CD14-positive monocyte (primary cell): Measurements from ENCODE around the gene MGAT5. TPM values are rescaled to one million over a fixed set of nuclear protein-coding genes. Genes with fewer than 3 reads are reported as not detected.

Experiments used
- DNase-seq, 3 donors: peaks; one replicate each; pipeline ENCODE4 v3.0.0-alpha.2; 2011 to 2022
- H2AFZ ChIP-seq: 2 replicates; pipeline ENCODE4 v1.6.0; 2012; ENCODE audit warnings: mild to moderate bottlenecking, low read depth, low read length, inconsistent platforms; ENCODE audit not compliant: insufficient read depth, poor library complexity, severe bottlenecking
- H3K27ac ChIP-seq, 2 donors: 1 replicate in 1 of 2; 2 replicates in 1 of 2; pipeline ENCODE4 v1.5.1; 2012 to 2013; ENCODE audit warnings: low read length in 2 of 2, control low read depth in 1 of 2, inconsistent platforms in 1 of 2, low read depth in 1 of 2, mild to moderate bottlenecking in 1 of 2
- H3K27me3 ChIP-seq, 2 donors: one replicate each; pipeline versions ENCODE4 v1.6.0 to v1.6.1; 2011 to 2013; ENCODE audit warnings: low read length in 2 of 2; ENCODE audit not compliant: control insufficient read depth in 2 of 2, insufficient read depth in 2 of 2
- H3K36me3 ChIP-seq, 2 donors: replicated peaks in 1 of 2; 1 replicate in 1 of 2; 2 replicates in 1 of 2; pipeline versions ENCODE4 v1.5.1 to v1.6.1; 2012 to 2013; ENCODE audit warnings: low read length in 2 of 2, control low read depth in 1 of 2, inconsistent platforms in 1 of 2, mild to moderate bottlenecking in 1 of 2; ENCODE audit not compliant: insufficient read depth in 2 of 2, control insufficient read depth in 1 of 2
- H3K4me1 ChIP-seq, 2 donors: 1 replicate in 1 of 2; 2 replicates in 1 of 2; pipeline versions ENCODE4 v1.5.1 to v1.6.1; 2012 to 2013; ENCODE audit warnings: low read length in 2 of 2, control low read depth in 1 of 2, inconsistent platforms in 1 of 2, mild to moderate bottlenecking in 1 of 2, moderate library complexity in 1 of 2; ENCODE audit not compliant: insufficient read depth in 2 of 2, control insufficient read depth in 1 of 2
- H3K4me2 ChIP-seq: replicated peaks from 2 replicates; pipeline ENCODE3; 2012; ENCODE audit warnings: low read length, moderate library complexity, mild to moderate bottlenecking; ENCODE audit not compliant: poor library complexity, severe bottlenecking; ENCODE audit errors: extremely low read depth
- H3K4me3 ChIP-seq, 3 experiments: fragments of 200-600 bp in 1 of 3; sonication (generic) in 1 of 3; replicated peaks in 1 of 3; 1 replicate in 2 of 3; 2 replicates in 1 of 3; pipeline ENCODE4 v1.5.1; 2011 to 2013; ENCODE audit warnings: low read length in 3 of 3, mild to moderate bottlenecking in 3 of 3, control low read depth in 2 of 3, low read depth in 2 of 3, inconsistent platforms in 1 of 3, moderate library complexity in 1 of 3
- H3K79me2 ChIP-seq: 2 replicates; pipeline ENCODE4 v1.6.0; 2012; ENCODE audit warnings: mild to moderate bottlenecking, control low read depth, inconsistent platforms, low read length, moderate library complexity; ENCODE audit not compliant: insufficient read depth
- H3K9ac ChIP-seq: 2 replicates; pipeline ENCODE4 v1.6.0; 2017; ENCODE audit warnings: low read length, mild to moderate bottlenecking; ENCODE audit not compliant: insufficient read depth, poor library complexity, severe bottlenecking
- H3K9me3 ChIP-seq, 2 donors: replicated peaks in 1 of 2; 1 replicate in 1 of 2; 2 replicates in 1 of 2; pipeline versions ENCODE4 v1.5.1 to v1.6.1; 2012 to 2013; ENCODE audit warnings: low read length in 2 of 2, control low read depth in 1 of 2; ENCODE audit not compliant: control insufficient read depth in 1 of 2, insufficient read depth in 1 of 2
- H4K20me1 ChIP-seq: 2 replicates; pipeline ENCODE4 v1.6.0; 2012; ENCODE audit warnings: mild to moderate bottlenecking, low read length, control low read depth, moderate library complexity; ENCODE audit not compliant: insufficient read depth
- H3K27ac Mint-ChIP-seq, 7 donors: one replicate each; pipeline ENCODE4 v1.8.0; 2020; ENCODE audit warnings: mild to moderate bottlenecking in 7 of 7, mixed read lengths in 7 of 7, moderate library complexity in 6 of 7, inconsistent platforms in 2 of 7
- H3K27me3 Mint-ChIP-seq, 3 donors: one replicate each; pipeline ENCODE4 v1.8.0; 2021 to 2022; ENCODE audit warnings: low read depth in 3 of 3, mild to moderate bottlenecking in 3 of 3, mixed read lengths in 3 of 3, moderate library complexity in 3 of 3, inconsistent platforms in 1 of 3
- H3K36me3 Mint-ChIP-seq, 2 donors: one replicate each; pipeline ENCODE4 v1.8.0; 2020; ENCODE audit warnings: mixed read lengths in 2 of 2, inconsistent platforms in 1 of 2, mild to moderate bottlenecking in 1 of 2
- H3K4me1 Mint-ChIP-seq: one replicate; pipeline ENCODE4 v1.8.0; 2020; ENCODE audit warnings: mild to moderate bottlenecking, mixed read lengths
- H3K4me3 Mint-ChIP-seq, 2 donors: one replicate each; pipeline ENCODE4 v1.8.0; 2020; ENCODE audit warnings: mild to moderate bottlenecking in 2 of 2, mixed read lengths in 2 of 2, moderate library complexity in 1 of 2
- H3K9me3 Mint-ChIP-seq, 7 donors: one replicate each; pipeline ENCODE4 v1.8.0; 2020 to 2022; ENCODE audit warnings: mixed read lengths in 7 of 7, mild to moderate bottlenecking in 6 of 7, moderate library complexity in 6 of 7, inconsistent platforms in 2 of 7
- CTCF ChIP-seq: fragments of 200-600 bp; IDR thresholded peaks from one replicate; pipeline ENCODE4 v1.8.0; 2022; ENCODE audit warnings: antibody characterized with exemption, mild to moderate bottlenecking
- WGBS: methylation state at CpG from one replicate; pipeline ENCODE4 v1.1.5; 2013; ENCODE audit warnings: missing lambda C conversion rate; ENCODE audit not compliant: insufficient coverage; 5-methylcytosine and 5-hydroxymethylcytosine counted together
- intact Hi-C, 2 donors: fragments of 100-400 bp; cut with micrococcal nuclease; formaldehyde crosslinking; loops; one replicate each; pipeline versions ENCODE4 v1.15.0 to v1.15.1; 2023
- polyA plus RNA-seq, 3 donors: library from polyadenylated mRNA; depleted of rRNA in 1 of 3; unstranded in 2 of 3; stranded (reverse) in 1 of 3; fragments of 300-500 nt in 2 of 3; fragments of >200 nt in 1 of 3; fragmentation: Illumina TruSeq in 2 of 3; gene quantifications; 1 replicate in 2 of 3; 2 replicates in 1 of 3; pipeline ENCODE4 v1.2.3, GENCODE V29; 2012 to 2021

Gene MGAT5
- polyA plus RNA-seq, 3 donors: 1.9 to 6.6 (median 2.4) TPM

- no CpG with 5 or more reads among the region's 3 CpGs for WGBS
- intact Hi-C loops: no loop called here
- Histone ChIP-seq H3K4me3 (no peak overlapping the region), H3K9ac (no peak overlapping the region), H4K20me1 (no peaks in the 10 kb centered on the region), H3K9me3 (no peaks in the 10 kb centered on the region), H3K4me2 (no peak overlapping the region), H3K27me3 (no peaks in the 10 kb centered on the region), H2AFZ (no peak overlapping the region), H3K4me1 (no peaks in the 10 kb centered on the region), H3K27ac (no peak overlapping the region), H3K79me2 (no peaks in the 10 kb centered on the region), H3K36me3 (peaks cover 21 to 64% of the 10 kb centered on the region in 2 donors)
- no peaks in the 10 kb centered on the region for H3K27me3 Mint-ChIP-seq
- no peaks in the 10 kb centered on the region for H3K4me1 Mint-ChIP-seq
- TF ChIP-seq CTCF: no peak
- H3K4me3 Mint-ChIP-seq: no peak overlapping the region
- H3K36me3 Mint-ChIP-seq: peaks cover 47 to 51% of the 10 kb centered on the region in 2 donors
- no peaks in the 10 kb centered on the region for H3K9me3 Mint-ChIP-seq
- no peak for DNase-seq
- H3K27ac Mint-ChIP-seq: no peak overlapping the region
Observed at GRCh38 chr2:134347756-134348155, 93.9 kb downstream of the MGAT5 start.

- no peaks in the 10 kb centered on the region for H3K9me3 Mint-ChIP-seq
- Histone ChIP-seq H3K4me3 (no peak overlapping the region), H3K36me3 (peaks cover 21 to 63% of the 10 kb centered on the region in 2 donors), H3K4me1 (no peaks in the 10 kb centered on the region), H3K9me3 (no peaks in the 10 kb centered on the region), H3K27ac (no peak overlapping the region), H4K20me1 (no peaks in the 10 kb centered on the region), H3K79me2 (no peaks in the 10 kb centered on the region), H3K9ac (no peak overlapping the region), H3K27me3 (no peaks in the 10 kb centered on the region), H2AFZ (no peak overlapping the region), H3K4me2 (no peak overlapping the region)
- H3K27ac Mint-ChIP-seq: no peak overlapping the region
- H3K4me1 Mint-ChIP-seq: no peaks in the 10 kb centered on the region
- intact Hi-C loops: no loop called here
- H3K36me3 Mint-ChIP-seq: peaks cover 46 to 49% of the 10 kb centered on the region in 2 donors
- DNase-seq: no peak
- H3K27me3 Mint-ChIP-seq: no peaks in the 10 kb centered on the region
- TF ChIP-seq CTCF: no peak
- 100% methylated on average over 2 of the region's 4 CpGs for WGBS
- no peak overlapping the region for H3K4me3 Mint-ChIP-seq
Observed at GRCh38 chr2:134348239-134348638, 94.4 kb downstream of the MGAT5 start.
